Esophagus muscularis mucosa (tissue), 4 donors: ENCODE results near the gene YTHDC1.

ENCODE experiments used
- EP300 ChIP-seq: sonication (generic); formaldehyde crosslinking; IDR thresholded peaks from one replicate; pipeline ENCODE4 v1.6.1; 2017; ENCODE audit warnings: antibody characterized with exemption
- POLR2A ChIP-seq: fragments of 450-650 bp; IDR thresholded peaks from one replicate; pipeline ENCODE4 v1.6.1; 2017; ENCODE audit warnings: antibody characterized with exemption, moderate library complexity, mild to moderate bottlenecking, low read depth
- TF ChIP-seq, protein P1 (sequence below), 3 experiments: fragments of 200-600 bp in 2 of 3; fragments of 450-650 bp in 1 of 3; sonication (generic) in 2 of 3; IDR thresholded peaks; one replicate each; pipeline ENCODE4 v1.5.1; 2017 to 2019; ENCODE audit warnings: antibody characterized with exemption in 3 of 3, mild to moderate bottlenecking in 2 of 3, moderate library complexity in 1 of 3

DNA sequence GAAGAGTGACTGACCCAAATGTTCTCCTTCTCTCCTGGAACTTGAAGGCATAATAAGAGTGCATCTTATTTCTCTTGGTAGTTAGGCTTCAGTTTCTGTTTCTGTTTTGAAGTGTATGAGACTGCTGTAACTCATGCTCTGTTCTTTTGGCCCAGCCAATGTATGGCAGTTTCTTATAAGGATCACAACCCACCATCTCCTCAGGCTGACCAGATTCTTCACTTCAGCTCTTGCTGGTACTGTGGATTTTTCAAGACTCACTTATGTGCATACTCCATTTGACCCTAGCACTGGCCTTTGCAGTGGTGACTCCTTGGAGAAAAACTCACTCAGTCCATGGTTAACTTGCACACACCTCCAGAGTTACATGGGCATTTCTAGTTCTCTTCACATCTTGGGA is 9.6 kb upstream of the YTHDC1 start:
- TF ChIP-seq, protein P1, sequence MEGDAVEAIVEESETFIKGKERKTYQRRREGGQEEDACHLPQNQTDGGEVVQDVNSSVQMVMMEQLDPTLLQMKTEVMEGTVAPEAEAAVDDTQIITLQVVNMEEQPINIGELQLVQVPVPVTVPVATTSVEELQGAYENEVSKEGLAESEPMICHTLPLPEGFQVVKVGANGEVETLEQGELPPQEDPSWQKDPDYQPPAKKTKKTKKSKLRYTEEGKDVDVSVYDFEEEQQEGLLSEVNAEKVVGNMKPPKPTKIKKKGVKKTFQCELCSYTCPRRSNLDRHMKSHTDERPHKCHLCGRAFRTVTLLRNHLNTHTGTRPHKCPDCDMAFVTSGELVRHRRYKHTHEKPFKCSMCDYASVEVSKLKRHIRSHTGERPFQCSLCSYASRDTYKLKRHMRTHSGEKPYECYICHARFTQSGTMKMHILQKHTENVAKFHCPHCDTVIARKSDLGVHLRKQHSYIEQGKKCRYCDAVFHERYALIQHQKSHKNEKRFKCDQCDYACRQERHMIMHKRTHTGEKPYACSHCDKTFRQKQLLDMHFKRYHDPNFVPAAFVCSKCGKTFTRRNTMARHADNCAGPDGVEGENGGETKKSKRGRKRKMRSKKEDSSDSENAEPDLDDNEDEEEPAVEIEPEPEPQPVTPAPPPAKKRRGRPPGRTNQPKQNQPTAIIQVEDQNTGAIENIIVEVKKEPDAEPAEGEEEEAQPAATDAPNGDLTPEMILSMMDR (IDR thresholded peaks at IDR 0.05) = no peak
- TF ChIP-seq EP300 (no peak), POLR2A (no peak)
